ENCODE measurements around the gene NKD1.
A peak's percentile ranks its signal among the peaks of the same experiment; 100 is the strongest.
"Not testable (repeated sequence)": the region's sequence is repeated elsewhere in the genome, so short reads cannot be mapped to it uniquely, and the experiment has no call there.

NKD1 gene

GRCh38 chr16:50548125-50548908, at the start of gene NKD1:
TSS of gene NKD1 (plus strand) at chr16:50548396. CDS start at chr16:50548554, 158 bp downstream.
- DNase-seq (ENCODE audit: low read depth in 2 of 2): peak; percentile 57 to 60

- DNase-seq (ENCODE audit: low read depth in 2 of 2): no peak
These were observed 49.6 kb upstream of the NKD1 start for GRCh38 chr16:50498431-50499155.

- no peak for DNase-seq (ENCODE audit: low read depth in 2 of 2)
These were observed 48.9 kb upstream of the NKD1 start for GRCh38 chr16:50499254-50499653.

GRCh38 chr16:50500171-50500874, 47.9 kb upstream of the NKD1 start:
- no peak for DNase-seq (ENCODE audit: low read depth in 2 of 2)

GRCh38 chr16:50501251-50501650, 46.9 kb upstream of the NKD1 start:
- no peak for DNase-seq (ENCODE audit: low read depth in 2 of 2)

GRCh38 chr16:50501986-50502615, 46.1 kb upstream of the NKD1 start:
- DNase-seq (ENCODE audit: low read depth in 2 of 2): no peak

GRCh38 chr16:50502616-50503011, 45.6 kb upstream of the NKD1 start:
- no peak for DNase-seq (ENCODE audit: low read depth in 2 of 2)

GRCh38 chr16:50503868-50504531, 44.2 kb upstream of the NKD1 start:
- DNase-seq (ENCODE audit: low read depth in 2 of 2): not testable (repeated sequence)

- DNase-seq (ENCODE audit: low read depth in 2 of 2): no peak
These were observed 43.1 kb upstream of the NKD1 start for GRCh38 chr16:50505115-50505514.

GRCh38 chr16:50505714-50506542, 42.3 kb upstream of the NKD1 start:
- no peak for DNase-seq (ENCODE audit: low read depth in 2 of 2)

- DNase-seq (ENCODE audit: low read depth in 2 of 2): no peak
These were observed 41.7 kb upstream of the NKD1 start for GRCh38 chr16:50506543-50506937.

GRCh38 chr16:50507397-50507796, 40.8 kb upstream of the NKD1 start:
- no peak for DNase-seq (ENCODE audit: low read depth in 2 of 2)

- DNase-seq (ENCODE audit: low read depth in 2 of 2): peak; percentile 16 to 18
These were observed 38.5 kb upstream of the NKD1 start for GRCh38 chr16:50509521-50510341.

- no peak for DNase-seq (ENCODE audit: low read depth in 2 of 2)
These were observed 33.0 kb upstream of the NKD1 start for GRCh38 chr16:50515218-50515617.

GRCh38 chr16:50516401-50516800, 31.8 kb upstream of the NKD1 start:
- no peak for DNase-seq (ENCODE audit: low read depth in 2 of 2)

GRCh38 chr16:50516890-50517289, 31.3 kb upstream of the NKD1 start:
- no peak for DNase-seq (ENCODE audit: low read depth in 2 of 2)

GRCh38 chr16:50517450-50518252, 30.5 kb upstream of the NKD1 start:
- no peak for DNase-seq (ENCODE audit: low read depth in 2 of 2)

GRCh38 chr16:50519001-50519400, 29.2 kb upstream of the NKD1 start:
- no peak for DNase-seq (ENCODE audit: low read depth in 2 of 2)

GRCh38 chr16:50519602-50520001, 28.6 kb upstream of the NKD1 start:
- no peak for DNase-seq (ENCODE audit: low read depth in 2 of 2)

All from stimulated activated CD8-positive, alpha-beta memory T cell treated with anti-CD3 and anti-CD28 coated beads, Interleukin-2, amount 100 ng/mL, for 1 hour (primary cell).